SU-DHL-6 (cell line): ENCODE results near the gene SPSB1.

Source experiments
- EZH2phosphoT487 ChIP-seq: fragments of 200-600 bp; sonication (generic), shearing (Covaris generic); conservative IDR thresholded peaks from 2 replicates; pipeline ENCODE4 v1.6.1; 2018; ENCODE audit warnings: mild to moderate bottlenecking, antibody characterized with exemption, low read length, moderate library complexity, mixed read lengths
- TF ChIP-seq, protein P1 (sequence below): fragments of 200-600 bp; sonication (generic); IDR thresholded peaks from one replicate; pipeline ENCODE4 v1.5.1; 2017; ENCODE audit warnings: antibody characterized with exemption, mild to moderate bottlenecking, low read length, moderate library complexity; ENCODE audit not compliant: insufficient read depth, poor library complexity, severe bottlenecking

DNA sequence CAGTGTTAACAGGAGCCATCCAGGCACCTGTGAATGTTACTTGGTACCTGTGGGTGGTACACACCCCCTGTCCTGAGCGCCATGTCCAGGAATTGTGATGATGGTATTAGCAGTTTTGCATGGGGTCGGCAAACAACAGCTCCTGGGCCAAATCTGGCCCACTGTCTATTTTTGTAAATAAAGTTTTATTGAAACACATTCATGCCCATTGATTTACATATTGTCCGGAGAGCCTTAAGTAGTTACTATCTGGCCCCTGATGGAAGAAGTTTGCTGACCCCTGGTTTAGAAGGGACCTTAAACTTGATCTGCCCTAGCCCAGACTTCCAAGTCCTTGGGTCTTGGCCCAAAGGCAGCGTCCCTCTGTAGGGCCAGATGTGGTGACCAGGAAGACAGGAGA is 58.3 kb downstream of the SPSB1 start:
- TF ChIP-seq, protein P1, sequence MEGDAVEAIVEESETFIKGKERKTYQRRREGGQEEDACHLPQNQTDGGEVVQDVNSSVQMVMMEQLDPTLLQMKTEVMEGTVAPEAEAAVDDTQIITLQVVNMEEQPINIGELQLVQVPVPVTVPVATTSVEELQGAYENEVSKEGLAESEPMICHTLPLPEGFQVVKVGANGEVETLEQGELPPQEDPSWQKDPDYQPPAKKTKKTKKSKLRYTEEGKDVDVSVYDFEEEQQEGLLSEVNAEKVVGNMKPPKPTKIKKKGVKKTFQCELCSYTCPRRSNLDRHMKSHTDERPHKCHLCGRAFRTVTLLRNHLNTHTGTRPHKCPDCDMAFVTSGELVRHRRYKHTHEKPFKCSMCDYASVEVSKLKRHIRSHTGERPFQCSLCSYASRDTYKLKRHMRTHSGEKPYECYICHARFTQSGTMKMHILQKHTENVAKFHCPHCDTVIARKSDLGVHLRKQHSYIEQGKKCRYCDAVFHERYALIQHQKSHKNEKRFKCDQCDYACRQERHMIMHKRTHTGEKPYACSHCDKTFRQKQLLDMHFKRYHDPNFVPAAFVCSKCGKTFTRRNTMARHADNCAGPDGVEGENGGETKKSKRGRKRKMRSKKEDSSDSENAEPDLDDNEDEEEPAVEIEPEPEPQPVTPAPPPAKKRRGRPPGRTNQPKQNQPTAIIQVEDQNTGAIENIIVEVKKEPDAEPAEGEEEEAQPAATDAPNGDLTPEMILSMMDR, result no peak
- TF ChIP-seq EZH2phosphoT487, result no peak
